ENCODE data around the gene ZNF107. TPM values are rescaled to one million over a fixed set of nuclear protein-coding genes. Genes with fewer than 3 reads are reported as not detected.

The ZNF107 gene
- total and polyA plus RNA-seq, 2 of the 13 experiments (the other 11 are each of a cell fraction or from before 2014, with no cell fraction given) = 2.5 to 5.4 TPM

GRCh38 chr7:64665980-64666662 is at the start of gene ZNF107 (continued):
- TF ChIP-seq, protein P1, sequence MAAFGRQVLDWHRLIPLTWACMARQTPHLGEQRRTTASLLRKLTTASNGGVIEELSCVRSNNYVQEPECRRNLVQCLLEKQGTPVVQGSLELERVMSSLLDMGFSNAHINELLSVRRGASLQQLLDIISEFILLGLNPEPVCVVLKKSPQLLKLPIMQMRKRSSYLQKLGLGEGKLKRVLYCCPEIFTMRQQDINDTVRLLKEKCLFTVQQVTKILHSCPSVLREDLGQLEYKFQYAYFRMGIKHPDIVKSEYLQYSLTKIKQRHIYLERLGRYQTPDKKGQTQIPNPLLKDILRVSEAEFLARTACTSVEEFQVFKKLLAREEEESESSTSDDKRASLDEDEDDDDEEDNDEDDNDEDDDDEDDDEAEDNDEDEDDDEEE (CRISPR knock-in tag; IDR thresholded peaks at IDR 0.05) = no peak
- TF ChIP-seq SP4 (CRISPR knock-in tag; IDR thresholded peaks at IDR 0.05) (peak; percentile 61; the same call in 1 of the 2 replicates), ZNF225 (CRISPR knock-in tag; IDR thresholded peaks at IDR 0.05) (no peak), MTA3 (CRISPR knock-in tag; IDR thresholded peaks at IDR 0.05) (no peak), HOXA3 (CRISPR knock-in tag; IDR thresholded peaks at IDR 0.05) (peak; percentile 75; the same call in 1 of the 2 replicates), NR1H2 (CRISPR knock-in tag; IDR thresholded peaks at IDR 0.05; ENCODE audit: borderline replicate concordance, low read depth) (no peak), IKZF1 (IDR thresholded peaks at IDR 0.05) (no peak), ZNF101 (CRISPR knock-in tag; IDR thresholded peaks at IDR 0.05; ENCODE audit: borderline replicate concordance, low read depth) (no peak), ATAD3A (CRISPR knock-in tag; IDR thresholded peaks at IDR 0.05) (no peak), ZNF275 (CRISPR knock-in tag; IDR thresholded peaks at IDR 0.05; ENCODE audit: borderline replicate concordance) (no peak), MBD4 (IDR thresholded peaks at IDR 0.05; ENCODE audit: borderline replicate concordance, low read length) (no peak), RELA (CRISPR knock-in tag; IDR thresholded peaks at IDR 0.05) (no peak), MED13 (CRISPR knock-in tag; IDR thresholded peaks at IDR 0.05) (no peak), KAT8 (CRISPR knock-in tag; IDR thresholded peaks at IDR 0.05) (peak; percentile 32; the same call in 1 of the 2 replicates), ZBTB1 (CRISPR knock-in tag; IDR thresholded peaks at IDR 0.05; ENCODE audit: borderline replicate concordance) (no peak), EHMT2 (IDR thresholded peaks at IDR 0.05; ENCODE audit: borderline replicate concordance, low read depth, low read length) (no peak), ZSCAN5A (CRISPR knock-in tag; IDR thresholded peaks at IDR 0.05; ENCODE audit: borderline replicate concordance) (no peak), TCF7 (IDR thresholded peaks at IDR 0.05; ENCODE audit: low read depth) (no peak), ZNF20 (CRISPR knock-in tag; IDR thresholded peaks at IDR 0.05) (no peak), SAP130 (CRISPR knock-in tag; IDR thresholded peaks at IDR 0.05; ENCODE audit: low read depth) (peak; percentile 96), ZNF260 (CRISPR knock-in tag; IDR thresholded peaks at IDR 0.05; ENCODE audit: borderline replicate concordance, low read depth) (no peak), BORCS8-MEF2B (CRISPR knock-in tag; IDR thresholded peaks at IDR 0.05) (0 out of 2 replicates have a peak, but pooled peaks have one; percentile 51), SP5 (CRISPR knock-in tag; IDR thresholded peaks at IDR 0.05; ENCODE audit: borderline replicate concordance, low read depth) (0 out of 2 replicates have a peak, but pooled peaks have one; percentile 9), SAFB2 (CRISPR knock-in tag; IDR thresholded peaks at IDR 0.05; ENCODE audit: borderline replicate concordance, low read depth) (no peak)
- TF ChIP-seq, protein P2, sequence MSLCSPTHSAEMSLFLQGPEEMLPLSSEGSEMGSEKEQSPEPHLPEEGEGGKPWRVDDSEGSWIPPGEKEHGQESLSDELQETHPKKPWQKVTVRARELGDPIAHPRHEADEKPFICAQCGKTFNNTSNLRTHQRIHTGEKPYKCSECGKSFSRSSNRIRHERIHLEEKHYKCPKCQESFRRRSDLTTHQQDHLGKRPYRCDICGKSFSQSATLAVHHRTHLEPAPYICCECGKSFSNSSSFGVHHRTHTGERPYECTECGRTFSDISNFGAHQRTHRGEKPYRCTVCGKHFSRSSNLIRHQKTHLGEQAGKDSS (CRISPR knock-in tag; IDR thresholded peaks at IDR 0.05; ENCODE audit: borderline replicate concordance, low read depth) = no peak
- TF ChIP-seq, protein P3, sequence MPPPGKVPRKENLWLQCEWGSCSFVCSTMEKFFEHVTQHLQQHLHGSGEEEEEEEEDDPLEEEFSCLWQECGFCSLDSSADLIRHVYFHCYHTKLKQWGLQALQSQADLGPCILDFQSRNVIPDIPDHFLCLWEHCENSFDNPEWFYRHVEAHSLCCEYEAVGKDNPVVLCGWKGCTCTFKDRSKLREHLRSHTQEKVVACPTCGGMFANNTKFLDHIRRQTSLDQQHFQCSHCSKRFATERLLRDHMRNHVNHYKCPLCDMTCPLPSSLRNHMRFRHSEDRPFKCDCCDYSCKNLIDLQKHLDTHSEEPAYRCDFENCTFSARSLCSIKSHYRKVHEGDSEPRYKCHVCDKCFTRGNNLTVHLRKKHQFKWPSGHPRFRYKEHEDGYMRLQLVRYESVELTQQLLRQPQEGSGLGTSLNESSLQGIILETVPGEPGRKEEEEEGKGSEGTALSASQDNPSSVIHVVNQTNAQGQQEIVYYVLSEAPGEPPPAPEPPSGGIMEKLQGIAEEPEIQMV (CRISPR knock-in tag; IDR thresholded peaks at IDR 0.05; ENCODE audit: low read depth) = 0 out of 2 replicates have a peak, but pooled peaks have one; percentile 41
